ENCODE measurements around the gene C7orf57. TPM values are rescaled to one million over a fixed set of nuclear protein-coding genes. Genes with fewer than 3 reads are reported as not detected.

Gene C7orf57
- total RNA-seq, 1 donor from 2014 or later: 0.53 TPM

- DNase-seq (ENCODE audit: low read depth): no peak
- H3K27me3 ChIP-seq (ENCODE audit: control insufficient read depth, insufficient read depth, low read length): no peaks in the 10 kb centered on the region
- peaks cover 47% of the 10 kb centered on the region for H3K36me3 ChIP-seq (ENCODE audit: control insufficient read depth, insufficient read depth, low read length)
- no peak overlapping the region for H3K4me3 ChIP-seq (ENCODE audit: low read depth, low read length)
- TF ChIP-seq CTCF (IDR thresholded peaks at IDR 0.05; ENCODE audit: insufficient read depth, low read length, severe bottlenecking): peak; percentile 48
- FAIRE-seq: no peak
Observed at GRCh38 chr7:48101968-48102367, 66.6 kb downstream of the C7orf57 start.

GRCh38 chr7:48102530-48102929 is 67.2 kb downstream of the C7orf57 start:
- FAIRE-seq (peak; percentile 43), DNase-seq (ENCODE audit: low read depth) (no peak)
- Histone ChIP-seq H3K36me3 (ENCODE audit: control insufficient read depth, insufficient read depth, low read length) (peaks cover 52% of the 10 kb centered on the region), H3K27me3 (ENCODE audit: control insufficient read depth, insufficient read depth, low read length) (no peaks in the 10 kb centered on the region), H3K4me3 (ENCODE audit: low read depth, low read length) (no peak overlapping the region)
- no peak for TF ChIP-seq CTCF (IDR thresholded peaks at IDR 0.05; ENCODE audit: insufficient read depth, low read length, severe bottlenecking)

- H3K36me3 ChIP-seq (ENCODE audit: control insufficient read depth, insufficient read depth, low read length): peaks cover 44% of the 10 kb centered on the region
- no peak for TF ChIP-seq CTCF (IDR thresholded peaks at IDR 0.05; ENCODE audit: insufficient read depth, low read length, severe bottlenecking)
- H3K27me3 ChIP-seq (ENCODE audit: control insufficient read depth, insufficient read depth, low read length): no peaks in the 10 kb centered on the region
- no peak overlapping the region for H3K4me3 ChIP-seq (ENCODE audit: low read depth, low read length)
- no peak for DNase-seq (ENCODE audit: low read depth)
- FAIRE-seq: no peak
Observed at GRCh38 chr7:48105045-48105444, 69.7 kb downstream of the C7orf57 start.

- DNase-seq (ENCODE audit: low read depth) (no peak), FAIRE-seq (no peak)
- no peaks in the 10 kb centered on the region for H3K27me3 ChIP-seq (ENCODE audit: control insufficient read depth, insufficient read depth, low read length)
- TF ChIP-seq CTCF (IDR thresholded peaks at IDR 0.05; ENCODE audit: insufficient read depth, low read length, severe bottlenecking): no peak
- H3K4me3 ChIP-seq (ENCODE audit: low read depth, low read length): no peak overlapping the region
- H3K36me3 ChIP-seq (ENCODE audit: control insufficient read depth, insufficient read depth, low read length): peaks cover 35% of the 10 kb centered on the region
Observed at GRCh38 chr7:48106906-48107659, 71.7 kb downstream of the C7orf57 start.

- Histone ChIP-seq H3K36me3 (ENCODE audit: control insufficient read depth, insufficient read depth, low read length) (peaks cover 28% of the 10 kb centered on the region), H3K27me3 (ENCODE audit: control insufficient read depth, insufficient read depth, low read length) (no peaks in the 10 kb centered on the region), H3K4me3 (ENCODE audit: low read depth, low read length) (no peak overlapping the region)
- DNase-seq (ENCODE audit: low read depth) (no peak), FAIRE-seq (no peak)
- no peak for TF ChIP-seq CTCF (IDR thresholded peaks at IDR 0.05; ENCODE audit: insufficient read depth, low read length, severe bottlenecking)
Observed at GRCh38 chr7:48107926-48108472, 72.7 kb downstream of the C7orf57 start.

Measured in bronchial epithelial cell (primary cell).